Upper lobe of right lung (tissue), 1 donor: ENCODE measurements around the gene CEP112. TPM values are rescaled to one million over a fixed set of nuclear protein-coding genes. Genes with fewer than 3 reads are reported as not detected.

Source experiments
- ATAC-seq: fragments of 200-7000 bp; cut with Tn5 transposase; one replicate; pipeline ENCODE4 v1.9.1; 2020; ENCODE audit warnings: mild to moderate bottlenecking, moderate library complexity
- DNase-seq: peaks from one replicate; pipeline ENCODE4 v3.0.0-alpha.2; 2020
- H3K27ac ChIP-seq: fragments of 200-600 bp; one replicate; pipeline ENCODE4 v1.8.0; 2022
- H3K27me3 ChIP-seq: fragments of 200-600 bp; one replicate; pipeline ENCODE4 v1.8.0; 2022; ENCODE audit warnings: mild to moderate bottlenecking
- H3K36me3 ChIP-seq: fragments of 200-600 bp; one replicate; pipeline ENCODE4 v1.8.0; 2022
- H3K4me1 ChIP-seq: fragments of 200-600 bp; one replicate; pipeline ENCODE4 v1.8.0; 2022
- H3K4me3 ChIP-seq: fragments of 200-600 bp; one replicate; pipeline ENCODE4 v1.8.0; 2022; ENCODE audit warnings: mild to moderate bottlenecking
- H3K9me3 ChIP-seq: fragments of 200-600 bp; one replicate; pipeline ENCODE4 v1.8.0; 2022
- CTCF ChIP-seq: fragments of 200-600 bp; IDR thresholded peaks from one replicate; pipeline ENCODE4 v1.8.0; 2022; ENCODE audit warnings: antibody characterized with exemption
- intact Hi-C: fragments of 100-400 bp; cut with DNase I; formaldehyde crosslinking; loops from one replicate; pipeline ENCODE4 v1.11.0; 2022
- total RNA-seq: library from RNA; stranded (reverse); fragmentation: NEBNext Ultra II Directional; extraction: Animal tissue kit (Norgen Biotek cat#: 25700); gene quantifications from one replicate; pipeline ENCODE4 v1.2.1, GENCODE V29; 2021
- donor health status: DM: no; HTN: yes; CAD: no; lungs with severe emphysema.

CEP112 gene
- total RNA-seq, 1 donor from 2014 or later = 32.9 TPM

GRCh38 chr17:65896889-65897288 is 295.0 kb downstream of the CEP112 start:
- no peak for DNase-seq
- H3K27me3 ChIP-seq = no peaks in the 10 kb centered on the region
- H3K36me3 ChIP-seq = no peaks in the 10 kb centered on the region
- no peak for ATAC-seq
- intact Hi-C loops = no loop called here
- H3K4me1 ChIP-seq = no peaks in the 10 kb centered on the region
- TF ChIP-seq CTCF = no peak
- H3K9me3 ChIP-seq = no peaks in the 10 kb centered on the region
- no peak overlapping the region for H3K27ac ChIP-seq
- H3K4me3 ChIP-seq = no peak overlapping the region

GRCh38 chr17:65895969-65896368 is 296.0 kb downstream of the CEP112 start:
- no peaks in the 10 kb centered on the region for H3K27me3 ChIP-seq
- ATAC-seq (no peak), DNase-seq (no peak)
- intact Hi-C loops = no loop called here
- no peaks in the 10 kb centered on the region for H3K9me3 ChIP-seq
- H3K27ac ChIP-seq = no peak overlapping the region
- TF ChIP-seq CTCF = no peak
- no peaks in the 10 kb centered on the region for H3K4me1 ChIP-seq
- H3K4me3 ChIP-seq = no peak overlapping the region
- no peaks in the 10 kb centered on the region for H3K36me3 ChIP-seq

- no peaks in the 10 kb centered on the region for H3K36me3 ChIP-seq
- no peak for TF ChIP-seq CTCF
- no peak for ATAC-seq
- no peaks in the 10 kb centered on the region for H3K4me1 ChIP-seq
- no peak overlapping the region for H3K4me3 ChIP-seq
- H3K27me3 ChIP-seq = no peaks in the 10 kb centered on the region
- intact Hi-C loops = no loop called here
- no peak for DNase-seq
- H3K27ac ChIP-seq = no peak overlapping the region
- H3K9me3 ChIP-seq = no peaks in the 10 kb centered on the region
Observed at GRCh38 chr17:65893692-65894279, 298.1 kb downstream of the CEP112 start.

- Histone ChIP-seq H3K36me3 (no peaks in the 10 kb centered on the region), H3K9me3 (no peaks in the 10 kb centered on the region), H3K27ac (no peak overlapping the region), H3K27me3 (no peaks in the 10 kb centered on the region), H3K4me1 (no peaks in the 10 kb centered on the region), H3K4me3 (no peak overlapping the region)
- DNase-seq (no peak), ATAC-seq (no peak)
- intact Hi-C loops = no loop called here
- no peak for TF ChIP-seq CTCF
Observed at GRCh38 chr17:65892912-65893377, 299.0 kb downstream of the CEP112 start.

- no peak overlapping the region for H3K4me3 ChIP-seq
- ATAC-seq = no peak
- DNase-seq = no peak
- no peak overlapping the region for H3K27ac ChIP-seq
- H3K27me3 ChIP-seq = no peaks in the 10 kb centered on the region
- H3K4me1 ChIP-seq = no peaks in the 10 kb centered on the region
- intact Hi-C loops = no loop called here
- H3K9me3 ChIP-seq = no peaks in the 10 kb centered on the region
- no peaks in the 10 kb centered on the region for H3K36me3 ChIP-seq
- TF ChIP-seq CTCF = no peak
Observed at GRCh38 chr17:65891231-65891735, 300.6 kb downstream of the CEP112 start.

GRCh38 chr17:65888649-65889048 is 303.3 kb downstream of the CEP112 start:
- no peak overlapping the region for H3K4me3 ChIP-seq
- no peaks in the 10 kb centered on the region for H3K27me3 ChIP-seq
- H3K4me1 ChIP-seq = peaks cover 4% of the 10 kb centered on the region
- H3K9me3 ChIP-seq = no peaks in the 10 kb centered on the region
- ATAC-seq (peak; percentile 20), DNase-seq (no peak)
- no peak overlapping the region for H3K27ac ChIP-seq
- intact Hi-C loops = no loop called here
- TF ChIP-seq CTCF = no peak
- H3K36me3 ChIP-seq = no peaks in the 10 kb centered on the region
